Natural killer cell (primary cell): ENCODE results near the gene MMP24OS. TPM values are rescaled to one million over a fixed set of nuclear protein-coding genes. Genes with fewer than 3 reads are reported as not detected.

Experiments
- ATAC-seq, 3 donors: fragments of 150-1000 bp in 2 of 3; fragments of 200-7000 bp in 1 of 3; cut with Tn5 transposase; 1 replicate in 1 of 3; 2 replicates in 2 of 3; pipeline ENCODE4 v1.10.0; 2021; ENCODE audit warnings: mild to moderate bottlenecking in 2 of 3, moderate library complexity in 2 of 3
- DNase-seq, 2 donors: peaks; one replicate each; pipeline versions ENCODE4 v3.0.0 to v3.0.0-alpha.2; 2013 to 2021; ENCODE audit warnings: mixed read lengths in 1 of 2
- H3K27ac ChIP-seq: one replicate; pipeline ENCODE4 v1.5.1; 2013; ENCODE audit warnings: mild to moderate bottlenecking, low read length
- H3K27me3 ChIP-seq: one replicate; pipeline ENCODE4 v1.6.1; 2013; ENCODE audit warnings: low read length; ENCODE audit not compliant: control insufficient read depth, insufficient read depth
- H3K36me3 ChIP-seq: one replicate; pipeline ENCODE4 v1.6.1; 2013; ENCODE audit warnings: low read length; ENCODE audit not compliant: control insufficient read depth, insufficient read depth
- H3K4me1 ChIP-seq: one replicate; pipeline ENCODE4 v1.6.1; 2013; ENCODE audit warnings: low read length; ENCODE audit not compliant: control insufficient read depth, insufficient read depth
- H3K4me3 ChIP-seq: one replicate; pipeline ENCODE4 v1.5.1; 2013; ENCODE audit warnings: low read length
- H3K9me3 ChIP-seq: one replicate; pipeline ENCODE4 v1.6.1; 2013; ENCODE audit warnings: low read length; ENCODE audit not compliant: control insufficient read depth, insufficient read depth
- H3K27ac Mint-ChIP-seq, 2 donors: one replicate each; pipeline ENCODE4 v1.8.0; 2022; ENCODE audit warnings: mild to moderate bottlenecking in 2 of 2, mixed read lengths in 2 of 2, moderate library complexity in 1 of 2
- H3K27me3 Mint-ChIP-seq, 2 donors: one replicate each; pipeline ENCODE4 v1.8.0; 2022; ENCODE audit warnings: low read depth in 2 of 2, mixed read lengths in 2 of 2
- H3K36me3 Mint-ChIP-seq: one replicate; pipeline ENCODE4 v1.8.0; 2022; ENCODE audit warnings: mixed read lengths
- H3K4me1 Mint-ChIP-seq, 2 donors: one replicate each; pipeline ENCODE4 v1.8.0; 2022; ENCODE audit warnings: mixed read lengths in 2 of 2
- H3K4me3 Mint-ChIP-seq: one replicate; pipeline ENCODE4 v1.8.0; 2022; ENCODE audit warnings: mild to moderate bottlenecking, moderate library complexity, mixed read lengths
- H3K9me3 Mint-ChIP-seq, 2 donors: one replicate each; pipeline ENCODE4 v1.8.0; 2022; ENCODE audit warnings: mixed read lengths in 2 of 2
- CTCF ChIP-seq: fragments of 200-600 bp; IDR thresholded peaks from one replicate; pipeline ENCODE4 v1.8.0; 2022; ENCODE audit warnings: antibody characterized with exemption
- WGBS: methylation state at CpG from one replicate; pipeline ENCODE4 v1.1.7; 2013; ENCODE audit warnings: missing lambda C conversion rate; ENCODE audit not compliant: insufficient coverage; 5-methylcytosine and 5-hydroxymethylcytosine counted together
- intact Hi-C: fragments of 100-400 bp; cut with micrococcal nuclease; formaldehyde crosslinking; loops from one replicate; pipeline ENCODE4 v1.14.2; 2022
- total RNA-seq, 4 donors: library from RNA; stranded (reverse); fragments of 120-200 nt in 1 of 4; gene quantifications; one replicate each; pipeline versions ENCODE4 v1.2.3 to v1.2.4, GENCODE V29; 2013 to 2022

Gene MMP24OS
- total RNA-seq, 3 donors from 2014 or later (not counting 1 experiment from before 2014, with no cell fraction given): 76.5 to 92.7 (median 86.6) TPM

- TF ChIP-seq CTCF: no peak
- WGBS: 91% methylated on average over 7 of the region's 7 CpGs
- no peaks in the 10 kb centered on the region for H3K36me3 Mint-ChIP-seq
- peak overlapping the region; percentile 22 for H3K4me3 Mint-ChIP-seq
- Histone ChIP-seq H3K27me3 (no peaks in the 10 kb centered on the region), H3K9me3 (no peaks in the 10 kb centered on the region), H3K4me1 (peaks cover 42% of the 10 kb centered on the region), H3K4me3 (no peak overlapping the region), H3K27ac (no peak overlapping the region), H3K36me3 (peaks cover 32% of the 10 kb centered on the region)
- peak overlapping the region; percentile 97 to 100 for H3K27ac Mint-ChIP-seq
- peaks cover 19 to 48% of the 10 kb centered on the region in 2 donors for H3K4me1 Mint-ChIP-seq
- intact Hi-C loops: no loop called here
- DNase-seq (no peak), ATAC-seq (no peak)
- H3K27me3 Mint-ChIP-seq: no peaks in the 10 kb centered on the region
- H3K9me3 Mint-ChIP-seq: no peaks in the 10 kb centered on the region
Observed at GRCh38 chr20:35279533-35280174, 1.7 kb upstream of the MMP24OS start.

DNA sequence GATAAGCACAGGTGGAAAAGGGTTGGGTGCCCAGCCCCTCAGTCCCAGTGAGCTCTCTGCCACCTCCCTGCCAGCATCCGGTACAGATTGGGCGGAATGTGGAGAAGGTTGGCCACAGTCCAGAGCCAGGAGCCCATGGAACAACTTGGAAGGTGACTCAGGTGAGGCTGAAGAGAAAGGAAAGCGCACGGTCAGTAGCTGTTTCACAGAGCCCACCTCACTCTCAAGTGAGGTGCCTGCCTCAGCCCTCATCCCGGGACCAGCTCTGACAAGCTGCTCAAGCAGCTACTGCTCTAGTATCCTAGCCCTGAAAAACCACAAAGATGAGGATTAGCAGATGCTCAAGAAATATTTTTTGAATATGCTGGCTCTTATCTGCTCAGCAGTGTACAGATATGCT is 1.1 kb upstream of the MMP24OS start:
- no peaks in the 10 kb centered on the region for H3K27me3 Mint-ChIP-seq
- DNase-seq: no peak
- H3K36me3 Mint-ChIP-seq: no peaks in the 10 kb centered on the region
- peak overlapping the region; percentile 97 to 100 for H3K27ac Mint-ChIP-seq
- Histone ChIP-seq H3K4me3 (no peak overlapping the region), H3K4me1 (peaks cover 39% of the 10 kb centered on the region), H3K27ac (peak overlapping the region; percentile 95), H3K36me3 (peaks cover 32% of the 10 kb centered on the region), H3K27me3 (no peaks in the 10 kb centered on the region), H3K9me3 (no peaks in the 10 kb centered on the region)
- peaks cover 16 to 44% of the 10 kb centered on the region in 2 donors for H3K4me1 Mint-ChIP-seq
- TF ChIP-seq CTCF: no peak
- no peaks in the 10 kb centered on the region for H3K9me3 Mint-ChIP-seq
- H3K4me3 Mint-ChIP-seq: peak overlapping the region; percentile 81
- 97% methylated on average over 5 of the region's 5 CpGs for WGBS
- intact Hi-C loops: no loop called here
- ATAC-seq: no peak

- ATAC-seq (no peak), DNase-seq (no peak)
- Mint-ChIP-seq H3K9me3 (no peaks in the 10 kb centered on the region), H3K27ac (peak overlapping the region; percentile 97 to 100), H3K4me3 (peak overlapping the region; percentile 95), H3K4me1 (peaks cover 16 to 33% of the 10 kb centered on the region in 2 donors), H3K27me3 (no peaks in the 10 kb centered on the region), H3K36me3 (no peaks in the 10 kb centered on the region)
- H3K27ac ChIP-seq: peak overlapping the region; percentile 95
- TF ChIP-seq CTCF: no peak
- H3K27me3 ChIP-seq: no peaks in the 10 kb centered on the region
- WGBS: 3% methylated on average over 9 of the region's 10 CpGs
- peaks cover 29% of the 10 kb centered on the region for H3K4me1 ChIP-seq
- peak overlapping the region; percentile 67 for H3K4me3 ChIP-seq
- intact Hi-C loops: no loop called here
- H3K36me3 ChIP-seq: peaks cover 30% of the 10 kb centered on the region
- H3K9me3 ChIP-seq: no peaks in the 10 kb centered on the region
Observed at GRCh38 chr20:35277127-35277526, 795 bp downstream of the MMP24OS start.

- Mint-ChIP-seq H3K9me3 (no peaks in the 10 kb centered on the region), H3K4me3 (peak overlapping the region; percentile 95), H3K27ac (peak overlapping the region; percentile 97 to 100), H3K36me3 (no peaks in the 10 kb centered on the region), H3K4me1 (peaks cover 16 to 33% of the 10 kb centered on the region in 2 donors), H3K27me3 (no peaks in the 10 kb centered on the region)
- H3K4me3 ChIP-seq: no peak overlapping the region
- 96% methylated on average over 6 of the region's 6 CpGs for WGBS
- ATAC-seq (no peak), DNase-seq (no peak)
- peaks cover 34% of the 10 kb centered on the region for H3K36me3 ChIP-seq
- H3K27ac ChIP-seq: peak overlapping the region; percentile 95
- peaks cover 29% of the 10 kb centered on the region for H3K4me1 ChIP-seq
- H3K27me3 ChIP-seq: no peaks in the 10 kb centered on the region
- intact Hi-C loops: no loop called here
- H3K9me3 ChIP-seq: no peaks in the 10 kb centered on the region
- no peak for TF ChIP-seq CTCF
Observed at GRCh38 chr20:35276408-35276807, 1.5 kb downstream of the MMP24OS start.
